Lower leg skin (tissue), 3 donors: Measurements from ENCODE around the gene GPR158.

Source experiments
- CTCF ChIP-seq, 3 donors: fragments of 450-650 bp; IDR thresholded peaks; one replicate each; pipeline ENCODE4 v1.5.1; 2016; ENCODE audit warnings: antibody characterized with exemption in 3 of 3, mild to moderate bottlenecking in 3 of 3, moderate library complexity in 2 of 3
- POLR2A ChIP-seq, 2 donors: fragments of 450-650 bp; IDR thresholded peaks; one replicate each; pipeline ENCODE4 v1.6.1; 2016 to 2017; ENCODE audit warnings: antibody characterized with exemption in 2 of 2, mild to moderate bottlenecking in 1 of 2, moderate library complexity in 1 of 2

- TF ChIP-seq CTCF (IDR thresholded peaks at IDR 0.05) (no peak), POLR2A (IDR thresholded peaks at IDR 0.05) (no peak)
Measured at GRCh38 chr10:25562547-25562946, 387.7 kb downstream of the GPR158 start.
